Mesendoderm (in vitro differentiated cells): ENCODE measurements around the gene MEOX2.

ENCODE experiments used
- DNase-seq: peaks from one replicate; pipeline ENCODE4 v3.0.0; 2013
- H2AK5ac ChIP-seq: 2 replicates; pipeline ENCODE4 v1.6.1; 2013; ENCODE audit warnings: low read length, inconsistent platforms
- H2BK120ac ChIP-seq: 2 replicates; pipeline ENCODE4 v1.6.1; 2013; ENCODE audit warnings: low read depth, mild to moderate bottlenecking, low read length, moderate library complexity, mixed read lengths
- H2BK15ac ChIP-seq: replicated peaks from 2 replicates; pipeline ENCODE4 v1.6.1; 2013; ENCODE audit warnings: low read depth, mild to moderate bottlenecking, moderate library complexity
- H2BK5ac ChIP-seq: 2 replicates; pipeline ENCODE4 v1.6.1; 2013; ENCODE audit warnings: low read length, inconsistent platforms
- H3K18ac ChIP-seq: 2 replicates; pipeline ENCODE4 v1.6.1; 2013; ENCODE audit warnings: mild to moderate bottlenecking, low read length, mixed read lengths
- H3K23ac ChIP-seq: one replicate; pipeline ENCODE4 v1.6.1; 2013; ENCODE audit warnings: low read length
- H3K27ac ChIP-seq: 2 replicates; pipeline ENCODE4 v1.5.1; 2013; ENCODE audit warnings: low read depth, mild to moderate bottlenecking, inconsistent platforms, low read length, moderate library complexity
- H3K27me3 ChIP-seq: 2 replicates; pipeline ENCODE4 v1.6.1; 2013; ENCODE audit warnings: low read length, control low read depth, mild to moderate bottlenecking, inconsistent platforms; ENCODE audit not compliant: insufficient read depth, poor library complexity
- H3K36me3 ChIP-seq: 2 replicates; pipeline ENCODE4 v1.6.1; 2013; ENCODE audit warnings: low read length, inconsistent platforms; ENCODE audit not compliant: control insufficient read depth, insufficient read depth
- H3K4ac ChIP-seq: one replicate; pipeline ENCODE4 v1.6.1; 2013; ENCODE audit warnings: low read depth, mild to moderate bottlenecking, low read length, moderate library complexity
- H3K4me1 ChIP-seq: 2 replicates; pipeline ENCODE4 v1.6.1; 2013; ENCODE audit warnings: low read depth, low read length, inconsistent platforms; ENCODE audit not compliant: control insufficient read depth
- H3K4me2 ChIP-seq: 2 replicates; pipeline ENCODE4 v1.6.1; 2013; ENCODE audit warnings: low read length
- H3K4me3 ChIP-seq: 2 replicates; pipeline ENCODE4 v1.5.1; 2013; ENCODE audit warnings: mild to moderate bottlenecking, low read length
- H3K56ac ChIP-seq: one replicate; pipeline ENCODE4 v1.6.1; 2013; ENCODE audit warnings: low read length
- H3K79me1 ChIP-seq: 2 replicates; pipeline ENCODE4 v1.6.1; 2013; ENCODE audit warnings: low read length, inconsistent platforms
- H3K79me2 ChIP-seq: 2 replicates; pipeline ENCODE4 v1.6.1; 2013; ENCODE audit warnings: mild to moderate bottlenecking, low read length; ENCODE audit not compliant: control insufficient read depth, insufficient read depth
- H3K9ac ChIP-seq: 2 replicates; pipeline ENCODE4 v1.6.1; 2013; ENCODE audit warnings: low read length, inconsistent platforms
- H4K5ac ChIP-seq: one replicate; pipeline ENCODE4 v1.6.1; 2013; ENCODE audit warnings: low read length
- H4K8ac ChIP-seq: one replicate; pipeline ENCODE4 v1.6.1; 2013; ENCODE audit warnings: low read depth, mild to moderate bottlenecking, control low read depth, low read length, moderate library complexity
- WGBS: extraction: QIAGEN DNeasy Blood & Tissue Kit; methylation state at CpG from one replicate; pipeline ENCODE4 v1.1.7; 2013; ENCODE audit warnings: low lambda C conversion rate, missing lambda C conversion rate; ENCODE audit not compliant: insufficient coverage; ENCODE audit errors: extremely low coverage; 5-methylcytosine and 5-hydroxymethylcytosine counted together

Gene MEOX2

DNA sequence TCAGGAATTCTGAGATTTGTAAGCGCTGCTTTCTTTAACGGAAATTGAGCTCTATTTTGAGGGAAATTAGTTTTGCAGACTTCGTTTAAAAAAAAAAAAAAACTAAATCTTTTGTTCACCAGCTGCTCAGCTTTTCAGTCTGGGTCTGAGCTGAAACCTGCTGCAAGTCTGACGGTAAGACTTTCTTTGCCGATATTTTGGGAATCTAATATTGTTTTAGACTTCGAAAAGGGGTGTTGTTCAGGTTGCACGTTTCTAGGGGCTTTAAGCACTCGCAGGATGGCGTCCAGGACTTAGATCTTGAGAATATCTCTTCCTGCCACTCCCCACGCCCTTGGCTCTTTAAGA is 1.8 kb upstream of the MEOX2 start:
- no peak overlapping the region for H3K4me2 ChIP-seq
- DNase-seq, result no peak
- peaks cover 29% of the 10 kb centered on the region for H3K27me3 ChIP-seq

DNA sequence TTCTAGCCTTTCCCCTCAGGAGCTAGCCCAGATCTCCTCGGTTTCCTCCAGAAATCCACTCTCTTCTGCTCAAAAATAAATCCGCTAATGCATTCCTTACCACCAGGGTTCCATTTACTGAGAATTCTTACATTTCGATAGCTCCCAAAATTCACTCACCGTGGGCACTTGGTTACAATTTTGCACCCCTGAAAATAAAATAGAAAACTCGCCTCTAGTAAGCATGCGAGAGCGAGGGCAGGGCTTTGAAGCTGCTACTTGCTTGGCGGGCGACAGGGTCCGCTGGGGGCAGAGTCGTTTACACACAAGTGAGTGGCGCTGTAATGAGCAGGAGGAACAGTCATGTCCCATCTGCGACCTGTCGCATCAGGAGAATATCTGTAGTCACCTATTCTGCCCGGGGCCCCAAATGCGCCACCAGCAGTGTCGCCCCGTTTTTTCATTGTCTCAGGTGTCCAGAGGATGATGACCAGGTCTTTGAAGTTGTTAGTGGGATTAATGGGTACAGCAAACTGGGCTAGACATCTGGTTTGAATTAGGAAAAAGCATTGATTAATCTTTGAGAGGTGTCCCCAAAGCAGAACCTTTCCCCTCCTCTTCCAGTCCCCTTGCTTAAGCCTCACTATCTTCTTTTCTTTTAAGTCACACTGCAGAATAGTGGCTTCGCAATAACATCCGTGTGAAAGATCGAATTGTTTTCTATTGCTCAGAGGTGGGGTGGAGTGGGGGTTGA is 1.2 kb upstream of the MEOX2 start:
- no peaks in the 10 kb centered on the region for H3K36me3 ChIP-seq
- no peak overlapping the region for H4K5ac ChIP-seq
- no peak overlapping the region for H3K56ac ChIP-seq
- no peak overlapping the region for H3K23ac ChIP-seq
- H2BK120ac ChIP-seq, result no peak overlapping the region
- no peaks in the 10 kb centered on the region for H3K79me2 ChIP-seq
- no peak overlapping the region for H3K4me3 ChIP-seq
- peaks cover 29% of the 10 kb centered on the region for H3K27me3 ChIP-seq
- H2BK5ac ChIP-seq, result no peak overlapping the region
- no peak overlapping the region for H2AK5ac ChIP-seq
- H3K9ac ChIP-seq, result no peak overlapping the region
- H2BK15ac ChIP-seq, result no peak overlapping the region
- H3K4me2 ChIP-seq, result no peak overlapping the region
- DNase-seq, result peak; percentile 60
- H3K4ac ChIP-seq, result no peak overlapping the region
- H3K27ac ChIP-seq, result no peak overlapping the region
- no peak overlapping the region for H4K8ac ChIP-seq
- no peak overlapping the region for H3K18ac ChIP-seq
- H3K79me1 ChIP-seq, result no peaks in the 10 kb centered on the region
- peaks cover 10% of the 10 kb centered on the region for H3K4me1 ChIP-seq
- WGBS, result no CpG with 5 or more reads among the region's 21 CpGs

More for the DNA sequence above, 1.8 kb upstream of the MEOX2 start:
- Histone ChIP-seq H3K79me1 (no peaks in the 10 kb centered on the region), H4K8ac (no peak overlapping the region), H3K23ac (no peak overlapping the region), H2AK5ac (no peak overlapping the region), H3K18ac (no peak overlapping the region), H3K4ac (no peak overlapping the region), H3K4me3 (no peak overlapping the region), H2BK5ac (no peak overlapping the region), H3K27ac (no peak overlapping the region), H3K56ac (no peak overlapping the region), H3K79me2 (no peaks in the 10 kb centered on the region), H4K5ac (no peak overlapping the region), H2BK15ac (no peak overlapping the region), H2BK120ac (no peak overlapping the region), H3K36me3 (no peaks in the 10 kb centered on the region), H3K9ac (no peak overlapping the region), H3K4me1 (peaks cover 10% of the 10 kb centered on the region)
- no CpG with 5 or more reads among the region's 10 CpGs for WGBS

DNA sequence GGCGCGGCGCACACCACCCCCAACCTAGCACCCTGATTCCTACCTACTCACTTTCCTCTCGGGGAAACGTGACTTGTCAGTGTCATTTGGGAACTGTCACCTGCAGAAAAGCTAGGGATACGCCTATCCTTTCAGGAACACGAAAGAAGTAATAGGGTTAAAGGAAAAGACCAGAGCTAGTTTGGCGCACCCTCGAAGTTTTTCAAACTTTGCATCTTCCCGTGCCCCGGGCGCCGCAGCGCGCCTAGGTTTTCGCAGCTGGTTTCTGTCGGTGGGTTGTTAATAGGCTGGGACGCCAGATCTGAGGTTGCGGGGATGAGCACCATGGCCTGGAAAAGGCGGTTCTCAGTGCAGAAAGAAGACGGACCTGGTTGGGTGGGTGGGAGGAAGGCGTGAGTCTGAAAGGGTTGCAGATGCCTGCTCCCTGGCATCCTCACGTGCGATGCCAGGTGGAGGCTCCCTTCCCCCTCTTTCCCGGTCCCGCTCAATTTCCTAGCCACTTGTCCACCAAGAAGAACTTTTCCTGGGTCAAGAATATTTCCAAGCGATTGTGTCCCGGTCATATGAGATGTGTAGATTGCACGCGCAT is 568 bp upstream of the MEOX2 start:
- Histone ChIP-seq H3K79me2 (no peaks in the 10 kb centered on the region), H4K8ac (no peak overlapping the region), H3K27ac (no peak overlapping the region), H3K4ac (no peak overlapping the region), H2BK15ac (no peak overlapping the region), H2BK120ac (no peak overlapping the region), H3K4me1 (peaks cover 10% of the 10 kb centered on the region), H3K4me2 (peak overlapping the region; percentile 26), H3K9ac (no peak overlapping the region), H4K5ac (no peak overlapping the region), H3K27me3 (peaks cover 29% of the 10 kb centered on the region), H2AK5ac (no peak overlapping the region), H3K4me3 (no peak overlapping the region), H3K79me1 (no peaks in the 10 kb centered on the region), H3K23ac (no peak overlapping the region), H3K36me3 (no peaks in the 10 kb centered on the region), H3K56ac (no peak overlapping the region), H3K18ac (no peak overlapping the region), H2BK5ac (no peak overlapping the region)
- peak; percentile 11 for DNase-seq
- no CpG with 5 or more reads among the region's 30 CpGs for WGBS

DNA sequence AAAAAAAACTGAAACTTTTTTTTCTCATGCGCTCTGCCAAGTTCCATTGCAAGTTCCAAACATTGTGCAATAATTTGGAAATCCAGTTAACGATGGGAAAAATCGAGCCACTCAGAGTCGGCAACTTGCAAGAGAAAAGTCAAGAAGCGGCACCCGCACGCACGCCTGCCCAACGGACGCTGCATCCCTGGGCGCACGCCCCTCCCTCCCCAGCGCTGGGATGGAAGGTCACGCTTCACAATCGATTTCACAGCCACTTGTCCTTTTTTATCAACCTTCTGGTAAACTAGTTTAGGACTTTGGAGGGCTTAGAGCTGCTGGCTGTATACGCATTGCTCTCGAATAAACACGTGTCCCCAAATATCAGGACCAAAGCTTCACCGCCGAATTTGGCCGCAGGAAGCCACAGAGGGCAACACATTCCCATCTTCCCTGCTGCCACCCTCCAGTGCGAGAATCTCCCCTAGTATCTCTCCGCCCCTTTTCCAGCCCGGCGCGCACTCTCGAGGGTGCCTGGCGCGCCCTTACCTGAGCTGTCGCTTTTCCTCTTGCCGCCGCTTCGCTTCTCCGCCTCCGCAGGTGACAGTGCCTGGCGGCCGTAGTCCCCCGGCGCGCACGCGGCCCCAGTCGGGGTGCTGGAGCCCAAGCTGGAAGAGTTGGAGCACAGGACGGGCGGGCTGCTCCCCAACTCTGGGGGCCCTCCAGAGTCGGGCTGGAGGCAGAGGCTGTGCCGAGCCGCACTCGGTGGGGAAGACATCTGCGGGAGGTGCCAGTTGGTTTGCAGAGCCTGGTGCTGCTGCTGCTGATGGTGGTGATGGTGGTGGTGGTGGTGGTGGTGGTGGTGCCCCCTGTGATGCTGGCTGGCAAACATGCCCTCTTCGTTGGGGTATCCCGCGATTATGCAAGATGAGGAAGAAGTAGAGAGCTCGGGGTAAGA is 857 bp downstream of the MEOX2 start:
- no CpG with 5 or more reads among the region's 54 CpGs for WGBS
- Histone ChIP-seq H2BK15ac (no peak overlapping the region), H4K5ac (no peak overlapping the region), H3K27me3 (peaks cover 29% of the 10 kb centered on the region), H3K79me2 (no peaks in the 10 kb centered on the region), H3K23ac (no peak overlapping the region), H3K4me2 (peak overlapping the region; percentile 48), H3K27ac (no peak overlapping the region), H2BK5ac (no peak overlapping the region), H3K4ac (no peak overlapping the region), H2BK120ac (no peak overlapping the region), H3K4me1 (peaks cover 10% of the 10 kb centered on the region), H2AK5ac (no peak overlapping the region), H3K79me1 (no peaks in the 10 kb centered on the region), H3K4me3 (no peak overlapping the region), H3K36me3 (no peaks in the 10 kb centered on the region), H4K8ac (no peak overlapping the region), H3K56ac (no peak overlapping the region), H3K9ac (no peak overlapping the region), H3K18ac (no peak overlapping the region)
- peak; percentile 38 for DNase-seq

DNA sequence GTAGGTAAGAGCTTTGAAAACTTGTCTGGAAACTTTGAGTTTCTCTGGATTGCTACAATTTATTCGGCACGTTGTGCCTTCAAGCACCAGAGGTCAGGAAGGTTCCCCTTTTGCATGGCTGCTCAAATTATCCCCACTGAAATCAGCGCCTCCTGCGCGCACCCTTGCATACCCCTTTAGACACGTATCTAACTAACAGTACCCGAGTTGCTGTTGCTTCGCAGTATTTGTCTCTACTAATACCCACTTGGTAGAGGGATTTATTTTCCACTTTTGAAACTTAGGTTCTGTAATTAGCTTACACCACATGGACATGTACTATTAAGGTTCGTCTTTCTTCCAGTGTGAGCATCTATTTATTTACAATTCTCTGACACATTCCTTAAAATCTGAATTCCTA is 1.6 kb downstream of the MEOX2 start:
- peaks cover 29% of the 10 kb centered on the region for H3K27me3 ChIP-seq
- peaks cover 10% of the 10 kb centered on the region for H3K4me1 ChIP-seq
- no peak for DNase-seq
- no peak overlapping the region for H4K5ac ChIP-seq
- H3K79me2 ChIP-seq, result no peaks in the 10 kb centered on the region
- no peak overlapping the region for H2AK5ac ChIP-seq
- H3K9ac ChIP-seq, result no peak overlapping the region
- H3K79me1 ChIP-seq, result no peaks in the 10 kb centered on the region
- no peak overlapping the region for H3K27ac ChIP-seq
- no peak overlapping the region for H3K56ac ChIP-seq
- no peak overlapping the region for H3K4me2 ChIP-seq
- no CpG with 5 or more reads among the region's 9 CpGs for WGBS
- H2BK120ac ChIP-seq, result no peak overlapping the region
- H2BK5ac ChIP-seq, result no peak overlapping the region
- no peak overlapping the region for H3K4me3 ChIP-seq
- H4K8ac ChIP-seq, result no peak overlapping the region
- H3K18ac ChIP-seq, result no peak overlapping the region
- no peak overlapping the region for H3K23ac ChIP-seq
- H3K36me3 ChIP-seq, result no peaks in the 10 kb centered on the region
- no peak overlapping the region for H2BK15ac ChIP-seq
- no peak overlapping the region for H3K4ac ChIP-seq
